ENCODE measurements around the gene SKAP2.

Gene SKAP2

GRCh38 chr7:26691886-26692285 is 172.5 kb downstream of the SKAP2 start:
- DNase-seq (ENCODE audit: low read depth): no peak
- no peak overlapping the region for H3K4me3 ChIP-seq (ENCODE audit: low read depth, low read length)

GRCh38 chr7:26691406-26691805 is 173.0 kb downstream of the SKAP2 start:
- no peak for DNase-seq (ENCODE audit: low read depth)
- H3K4me3 ChIP-seq (ENCODE audit: low read depth, low read length): no peak overlapping the region
- no peak for TF ChIP-seq CTCF (IDR thresholded peaks at IDR 0.05; ENCODE audit: insufficient read depth, low read depth, low read length, missing control alignments)

More at GRCh38 chr7:26691886-26692285, 172.5 kb downstream of the SKAP2 start:
- TF ChIP-seq CTCF (IDR thresholded peaks at IDR 0.05; ENCODE audit: insufficient read depth, low read depth, low read length, missing control alignments): no peak

GRCh38 chr7:26690135-26690805 is 174.1 kb downstream of the SKAP2 start:
- DNase-seq (ENCODE audit: low read depth): no peak
- H3K4me3 ChIP-seq (ENCODE audit: low read depth, low read length): no peak overlapping the region
- TF ChIP-seq CTCF (IDR thresholded peaks at IDR 0.05; ENCODE audit: insufficient read depth, low read depth, low read length, missing control alignments): no peak

GRCh38 chr7:26688936-26689506 is 175.4 kb downstream of the SKAP2 start:
- TF ChIP-seq CTCF (IDR thresholded peaks at IDR 0.05; ENCODE audit: insufficient read depth, low read depth, low read length, missing control alignments): no peak
- H3K4me3 ChIP-seq (ENCODE audit: low read depth, low read length): no peak overlapping the region
- peak; percentile 59 for DNase-seq (ENCODE audit: low read depth)

- no peak for TF ChIP-seq CTCF (IDR thresholded peaks at IDR 0.05; ENCODE audit: insufficient read depth, low read depth, low read length, missing control alignments)
- DNase-seq (ENCODE audit: low read depth): no peak
- H3K4me3 ChIP-seq (ENCODE audit: low read depth, low read length): no peak overlapping the region
Observed at GRCh38 chr7:26688388-26688787, 176.0 kb downstream of the SKAP2 start.

- DNase-seq (ENCODE audit: low read depth): no peak
- TF ChIP-seq CTCF (IDR thresholded peaks at IDR 0.05; ENCODE audit: insufficient read depth, low read depth, low read length, missing control alignments): no peak
- no peak overlapping the region for H3K4me3 ChIP-seq (ENCODE audit: low read depth, low read length)
Observed at GRCh38 chr7:26687032-26687431, 177.4 kb downstream of the SKAP2 start.
